Measurements from ENCODE around the gene USH1C. TPM values are rescaled to one million over a fixed set of nuclear protein-coding genes. Genes with fewer than 3 reads are reported as not detected.

The USH1C gene
- total and polyA plus RNA-seq, 2 of the 4 experiments (the other 2 are of a cell fraction), result not detected

GRCh38 chr11:17475666-17476316 lies 68.4 kb downstream of the USH1C start:
- no peaks in the 10 kb centered on the region for H4K20me1 ChIP-seq (ENCODE audit: insufficient read depth, low read length)
- POLR2A ChIA-PET (ENCODE audit: unreplicated experiment), result no interaction called here
- no TSS peak for BruUV-seq (replicated peaks)
- H3K23ac ChIP-seq (ENCODE audit: low read depth, low read length), result no peak overlapping the region
- TF ChIP-seq RAD21 (IDR thresholded peaks at IDR 0.05; ENCODE audit: low read length), result no peak
- no peak for TF ChIP-seq CEBPB (IDR thresholded peaks at IDR 0.05; ENCODE audit: low read depth, low read length)
- no peak for TF ChIP-seq MAFK (IDR thresholded peaks at IDR 0.05; ENCODE audit: low read depth, low read length)
- TF ChIP-seq MAZ (IDR thresholded peaks at IDR 0.05; ENCODE audit: borderline replicate concordance, low read depth, low read length), result no peak
- no peak for TF ChIP-seq USF2 (IDR thresholded peaks at IDR 0.05; ENCODE audit: low read depth, low read length)
- TF ChIP-seq FOS (IDR thresholded peaks at IDR 0.05; ENCODE audit: low read depth, low read length), result no peak
- no peak overlapping the region for H2AK5ac ChIP-seq (ENCODE audit: low read depth, low read length)
- no peak overlapping the region for H3K18ac ChIP-seq (ENCODE audit: low read depth, low read length)
- no peak overlapping the region for H3K56ac ChIP-seq (ENCODE audit: extremely low read depth, insufficient read depth, low read length)
- no peak overlapping the region for H3K4ac ChIP-seq (ENCODE audit: low read depth, low read length)
- dilution Hi-C loops (cut with HindIII; ENCODE audit: low sequenced_read_pairs, unreplicated experiment) (no loop called here), in situ Hi-C loops (cut with MboI; ENCODE audit: low sequenced_read_pairs) (no loop called here), intact Hi-C loops (cut with micrococcal nuclease) (no loop called here)
- H3K9me1 ChIP-seq (ENCODE audit: insufficient read depth, low read length), result no peaks in the 10 kb centered on the region
- no peak overlapping the region for H2AFZ ChIP-seq (replicated peaks; ENCODE audit: low read length, poor library complexity)
- H3K4me1 ChIP-seq (ENCODE audit: control insufficient read depth, insufficient read depth, low read length), result no peaks in the 10 kb centered on the region
- no peaks in the 10 kb centered on the region for H3K79me1 ChIP-seq (ENCODE audit: low read depth in 1 of 2, low read length in 2 of 2)
- H3K14ac ChIP-seq (replicated peaks; ENCODE audit: low read depth, low read length), result no peak overlapping the region
- no peak overlapping the region for H2AK9ac ChIP-seq (replicated peaks; ENCODE audit: low read depth, low read length, poor library complexity)
- WGBS, 2 experiments (ENCODE audit: extremely low coverage in 2 of 2, insufficient read length in 1 of 2), result no CpG with 5 or more reads among the region's 31 CpGs
- H3K9me3 ChIP-seq (ENCODE audit: control insufficient read depth, insufficient read depth, low read length), result no peaks in the 10 kb centered on the region
- H3K4me3 ChIP-seq (ENCODE audit: insufficient read depth, low read depth, low read length), result no peak overlapping the region
- no peaks in the 10 kb centered on the region for H3K36me3 ChIP-seq (ENCODE audit: control insufficient read depth, insufficient read depth, low read length)
- no peak for DNase-seq
- no peak overlapping the region for H2BK15ac ChIP-seq (ENCODE audit: low read depth, low read length)
- H3K27ac ChIP-seq (ENCODE audit: insufficient read depth, low read length), result no peak overlapping the region
- H4K8ac ChIP-seq (ENCODE audit: low read depth in 2 of 2, low read length in 2 of 2), result no peak overlapping the region
- H3K9ac ChIP-seq (ENCODE audit: low read depth, low read length), result no peak overlapping the region
- no peak overlapping the region for H3K4me2 ChIP-seq (ENCODE audit: low read depth, low read length)
- CTCF ChIA-PET, result interaction anchor here (0.7 kb wide), 1 partner anchor 604 kb away, joined by 4 read pairs; no protein-coding TSS in a partner anchor
- H3K27me3 ChIP-seq (ENCODE audit: control insufficient read depth, insufficient read depth, low read length), result peaks cover 38% of the 10 kb centered on the region
- no peak overlapping the region for H2BK20ac ChIP-seq (ENCODE audit: low read depth, low read length)
- H4K91ac ChIP-seq (ENCODE audit: insufficient read depth, low read depth, low read length), result no peak overlapping the region
- no peak overlapping the region for H2BK120ac ChIP-seq (ENCODE audit: low read depth, low read length)
- no peak overlapping the region for H4K5ac ChIP-seq (ENCODE audit: low read depth, low read length)
- ATAC-seq (ENCODE audit: low read depth), result no peak
- H2BK5ac ChIP-seq (ENCODE audit: low read depth, low read length, poor library complexity, severe bottlenecking), result no peak overlapping the region

Measured in IMR-90 (cell line).